Measurements from ENCODE around the gene LRCH1.

The LRCH1 gene

DNA sequence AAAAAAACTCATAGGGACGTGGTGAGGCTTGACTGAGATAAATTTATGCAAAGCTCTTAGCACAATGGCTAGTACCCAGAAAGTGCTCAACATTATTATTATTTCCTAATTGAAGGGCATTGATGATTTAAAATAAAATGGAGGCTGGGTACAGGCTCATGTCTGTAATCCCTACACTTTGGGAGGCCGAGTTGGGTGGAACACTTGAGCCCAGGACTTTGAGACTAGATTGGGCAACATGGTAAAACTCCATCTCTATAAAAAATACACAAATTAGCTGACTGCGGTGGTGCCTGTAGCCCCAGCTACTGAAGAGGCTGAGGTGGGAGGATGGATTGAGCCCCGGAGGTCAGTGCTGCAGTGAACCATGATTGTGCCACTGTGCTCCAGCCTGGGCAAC is 49.6 kb downstream of the LRCH1 start:
- POLR2A ChIA-PET = no interaction called here

DNA sequence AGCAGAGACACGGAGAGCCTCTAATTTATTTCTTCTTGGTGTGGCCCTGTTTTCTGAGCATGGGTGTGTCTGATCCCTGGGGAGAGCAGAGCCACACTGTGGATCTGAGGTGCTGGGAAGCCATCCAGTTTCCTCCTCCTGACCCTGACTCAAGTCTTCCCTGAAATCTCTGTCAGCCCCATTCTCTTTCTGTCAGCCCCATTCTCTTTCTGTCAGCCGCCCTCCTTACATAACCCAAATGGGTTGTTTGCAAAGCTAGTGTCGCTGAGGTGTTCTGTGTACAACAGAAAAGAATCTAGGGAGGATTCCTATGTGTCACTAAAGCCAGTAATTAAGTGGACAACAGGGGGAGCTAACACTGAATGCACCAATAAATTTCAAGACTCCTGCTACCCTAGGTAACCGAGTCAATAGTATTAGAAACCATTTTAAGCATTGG is 50.2 kb downstream of the LRCH1 start:
- TF ChIP-seq, protein P1, sequence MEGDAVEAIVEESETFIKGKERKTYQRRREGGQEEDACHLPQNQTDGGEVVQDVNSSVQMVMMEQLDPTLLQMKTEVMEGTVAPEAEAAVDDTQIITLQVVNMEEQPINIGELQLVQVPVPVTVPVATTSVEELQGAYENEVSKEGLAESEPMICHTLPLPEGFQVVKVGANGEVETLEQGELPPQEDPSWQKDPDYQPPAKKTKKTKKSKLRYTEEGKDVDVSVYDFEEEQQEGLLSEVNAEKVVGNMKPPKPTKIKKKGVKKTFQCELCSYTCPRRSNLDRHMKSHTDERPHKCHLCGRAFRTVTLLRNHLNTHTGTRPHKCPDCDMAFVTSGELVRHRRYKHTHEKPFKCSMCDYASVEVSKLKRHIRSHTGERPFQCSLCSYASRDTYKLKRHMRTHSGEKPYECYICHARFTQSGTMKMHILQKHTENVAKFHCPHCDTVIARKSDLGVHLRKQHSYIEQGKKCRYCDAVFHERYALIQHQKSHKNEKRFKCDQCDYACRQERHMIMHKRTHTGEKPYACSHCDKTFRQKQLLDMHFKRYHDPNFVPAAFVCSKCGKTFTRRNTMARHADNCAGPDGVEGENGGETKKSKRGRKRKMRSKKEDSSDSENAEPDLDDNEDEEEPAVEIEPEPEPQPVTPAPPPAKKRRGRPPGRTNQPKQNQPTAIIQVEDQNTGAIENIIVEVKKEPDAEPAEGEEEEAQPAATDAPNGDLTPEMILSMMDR (IDR thresholded peaks at IDR 0.05; ENCODE audit: insufficient read depth, low read length, missing control alignments) = no peak
- no peak overlapping the region for H3K4me3 ChIP-seq (ENCODE audit: low read depth, low read length)
- ChIA-PET CTCF (interaction anchor here (0.7 to 3.2 kb wide), 10 partner anchors 8 to 119 kb away, joined by 3 to 11 read pairs (median 4); no protein-coding TSS in a partner anchor), POLR2A (no interaction called here)
- no peak for DNase-seq (ENCODE audit: low read depth, low spot score)

More for the DNA sequence above, 49.6 kb downstream of the LRCH1 start:
- no peak overlapping the region for H3K4me3 ChIP-seq (ENCODE audit: low read depth, low read length)
- DNase-seq (ENCODE audit: low read depth, low spot score) = no peak
- TF ChIP-seq, protein P1 (IDR thresholded peaks at IDR 0.05; ENCODE audit: insufficient read depth, low read length, missing control alignments) = no peak
- CTCF ChIA-PET = interaction anchor here (1.0 to 3.2 kb wide), 11 partner anchors 9 to 119 kb away, joined by 3 to 11 read pairs (median 5); no protein-coding TSS in a partner anchor

DNA sequence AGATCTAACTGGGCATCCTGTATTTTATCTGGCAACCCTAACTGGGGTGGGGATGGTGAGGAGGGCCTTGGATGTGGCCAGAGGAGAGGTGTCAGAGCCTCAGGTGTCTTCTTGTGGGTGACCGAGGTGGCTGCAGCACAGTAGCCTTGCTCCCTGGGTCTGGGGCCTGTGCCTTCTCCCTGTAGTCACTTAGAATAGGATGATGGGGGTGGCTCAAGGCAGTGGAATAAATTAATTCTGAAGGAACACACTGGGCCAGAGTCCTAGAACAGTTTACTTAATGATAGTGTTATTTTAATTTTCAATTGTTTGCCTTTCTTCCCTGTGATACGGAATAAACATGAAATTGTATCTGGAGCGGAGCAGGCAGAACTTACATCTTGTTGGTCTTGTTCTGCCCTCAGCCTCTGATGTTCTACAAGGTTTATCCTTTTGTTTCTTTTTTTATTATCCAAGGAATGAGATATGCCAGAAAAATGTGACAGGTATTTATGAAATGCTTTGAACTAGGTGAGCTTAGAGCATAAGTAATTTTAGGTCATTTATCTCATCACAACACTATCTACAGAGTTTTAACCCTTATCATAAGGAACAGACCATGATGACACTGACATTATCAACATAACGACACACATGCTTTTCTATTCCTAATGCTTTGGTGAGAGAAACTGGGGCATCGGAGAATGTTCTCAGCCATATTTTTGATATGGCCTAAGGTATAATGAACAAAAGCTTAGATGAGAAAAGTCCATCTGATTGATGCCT is 51.4 kb downstream of the LRCH1 start:
- ChIA-PET POLR2A (no interaction called here), CTCF (interaction anchor here (1.4 to 2.2 kb wide), 5 partner anchors 9 to 117 kb away, joined by 4 to 7 read pairs (median 5); no protein-coding TSS in a partner anchor)
- H3K4me3 ChIP-seq (ENCODE audit: low read depth, low read length) = no peak overlapping the region
- TF ChIP-seq, protein P1 (IDR thresholded peaks at IDR 0.05; ENCODE audit: insufficient read depth, low read length, missing control alignments) = no peak
- no peak for DNase-seq (ENCODE audit: low read depth, low spot score)

DNA sequence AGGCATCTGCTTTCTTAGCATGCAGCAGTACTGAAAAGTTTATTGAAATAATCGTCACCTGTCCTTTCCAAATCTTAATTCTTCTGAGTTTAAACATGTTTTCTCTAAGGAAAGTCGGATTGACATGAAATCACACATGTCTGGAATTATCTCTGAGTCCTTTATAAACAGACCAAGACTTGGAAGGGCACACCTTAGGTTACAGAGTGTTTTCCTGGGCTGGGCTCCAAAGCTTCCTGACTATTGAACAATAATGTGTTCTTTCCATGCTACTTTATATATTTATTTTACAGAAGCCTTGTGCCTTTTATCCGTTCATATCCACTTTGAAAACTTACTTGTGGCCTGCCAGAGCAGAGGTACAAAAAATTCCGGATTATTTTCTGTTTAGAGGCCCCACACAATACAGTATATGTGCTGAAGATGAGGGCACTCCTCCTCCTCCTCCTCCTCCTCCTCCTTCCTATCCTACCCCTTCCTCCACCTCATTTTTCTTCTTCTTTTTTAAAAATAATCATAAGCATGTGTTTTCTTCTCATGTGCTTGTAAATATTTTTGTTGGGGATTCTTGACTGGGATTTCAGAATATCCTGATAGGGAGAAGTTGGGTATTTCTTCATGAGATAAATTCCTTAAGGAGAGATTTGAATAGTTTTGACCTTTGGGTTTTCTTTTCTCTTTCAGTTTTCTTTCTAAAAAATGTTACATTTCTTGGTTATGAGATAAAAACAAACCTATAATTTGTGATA is 52.3 kb downstream of the LRCH1 start:
- ChIA-PET POLR2A (no interaction called here), CTCF (no interaction called here)
- no peak overlapping the region for H3K4me3 ChIP-seq (ENCODE audit: low read depth, low read length)
- TF ChIP-seq, protein P1 (IDR thresholded peaks at IDR 0.05; ENCODE audit: insufficient read depth, low read length, missing control alignments) = no peak
- no peak for DNase-seq (ENCODE audit: low read depth, low spot score)

DNA sequence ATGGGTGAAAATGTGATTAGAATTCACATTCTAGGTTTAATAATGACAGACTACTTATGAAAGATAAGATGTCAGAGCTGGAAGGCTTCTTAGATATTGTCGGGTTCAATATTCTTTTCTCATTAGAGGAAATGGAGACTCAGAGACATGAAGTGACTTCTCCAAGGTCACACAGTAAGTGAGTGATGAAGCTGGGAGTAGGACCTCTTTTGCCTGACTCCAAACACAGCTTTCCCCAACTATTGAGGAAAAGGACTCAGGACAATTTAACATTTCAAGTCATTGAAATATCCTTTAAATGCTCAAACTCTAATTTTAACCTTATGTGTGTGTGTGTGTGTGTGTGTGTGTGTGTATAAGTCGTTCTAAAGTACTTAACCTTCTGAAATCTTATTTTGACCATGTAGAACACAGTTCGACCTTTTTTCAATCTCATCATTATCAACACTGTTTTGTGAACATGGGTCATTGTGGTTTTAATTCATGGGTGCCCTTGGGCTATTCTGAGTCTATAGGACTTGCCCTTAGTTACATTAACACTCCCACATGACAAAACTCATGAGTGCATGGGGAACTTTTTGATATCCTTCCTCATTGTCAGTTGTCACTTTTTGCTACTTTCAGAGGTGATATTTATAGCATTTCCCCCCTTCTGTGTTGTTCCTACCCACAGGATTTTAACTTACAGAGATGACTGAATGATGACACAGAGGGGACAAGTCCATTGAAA is 53.0 kb downstream of the LRCH1 start:
- no peak overlapping the region for H3K4me3 ChIP-seq (ENCODE audit: low read depth, low read length)
- TF ChIP-seq, protein P1 (IDR thresholded peaks at IDR 0.05; ENCODE audit: insufficient read depth, low read length, missing control alignments) = no peak
- DNase-seq (ENCODE audit: low read depth, low spot score) = no peak
- ChIA-PET POLR2A (no interaction called here), CTCF (no interaction called here)

Measured in AG04449 (cell line).